Activated CD4-positive, alpha-beta T cell treated with anti-CD3 and anti-CD28 coated beads, Interleukin-2, Interleukin-4, amounts not matched to agents 100 ng/mL and 50 ng/mL, durations not matched to agents 16 hours and 8 hours (primary cell): Measurements from ENCODE around the gene RSPH10B2.
"Not testable (repeated sequence)": the region's sequence is repeated elsewhere in the genome, so short reads cannot be mapped to it uniquely, and the experiment has no call there.

Experiments used
- DNase-seq: peaks from one replicate; pipeline ENCODE4 v3.0.0-alpha.2; 2020; ENCODE audit warnings: low spot score

Gene RSPH10B2

GRCh38 chr7:6842278-6842921, 88.5 kb downstream of the RSPH10B2 start:
- DNase-seq = not testable (repeated sequence)

GRCh38 chr7:6843092-6843491, 89.2 kb downstream of the RSPH10B2 start:
- DNase-seq = not testable (repeated sequence)

- not testable (repeated sequence) for DNase-seq
Measured at GRCh38 chr7:6843654-6844053, 89.8 kb downstream of the RSPH10B2 start.

- DNase-seq = not testable (repeated sequence)
Measured at GRCh38 chr7:6845971-6846449, 92.1 kb downstream of the RSPH10B2 start.

GRCh38 chr7:6847751-6848150, 93.8 kb downstream of the RSPH10B2 start:
- DNase-seq = not testable (repeated sequence)
